Dermis microvascular lymphatic vessel endothelial cell (primary cell): ENCODE data around the gene EIF3J. TPM values are rescaled to one million over a fixed set of nuclear protein-coding genes. Genes with fewer than 3 reads are reported as not detected.
"Not testable (repeated sequence)": the region's sequence is repeated elsewhere in the genome, so short reads cannot be mapped to it uniquely, and the experiment has no call there.

ENCODE experiments used
- DNase-seq, 2 donors: peaks; one replicate each; pipeline versions ENCODE4 v3.0.0 to v3.0.0-alpha.2; 2010; ENCODE audit warnings: low read depth in 2 of 2
- total RNA-seq: library from RNA; depleted of rRNA; stranded (reverse); fragments of >200 nt; gene quantifications from 2 replicates; pipeline ENCODE4 v1.2.1, GENCODE V29; 2014

Gene EIF3J
- total RNA-seq, 1 donor from 2014 or later: 35.3 TPM

DNA sequence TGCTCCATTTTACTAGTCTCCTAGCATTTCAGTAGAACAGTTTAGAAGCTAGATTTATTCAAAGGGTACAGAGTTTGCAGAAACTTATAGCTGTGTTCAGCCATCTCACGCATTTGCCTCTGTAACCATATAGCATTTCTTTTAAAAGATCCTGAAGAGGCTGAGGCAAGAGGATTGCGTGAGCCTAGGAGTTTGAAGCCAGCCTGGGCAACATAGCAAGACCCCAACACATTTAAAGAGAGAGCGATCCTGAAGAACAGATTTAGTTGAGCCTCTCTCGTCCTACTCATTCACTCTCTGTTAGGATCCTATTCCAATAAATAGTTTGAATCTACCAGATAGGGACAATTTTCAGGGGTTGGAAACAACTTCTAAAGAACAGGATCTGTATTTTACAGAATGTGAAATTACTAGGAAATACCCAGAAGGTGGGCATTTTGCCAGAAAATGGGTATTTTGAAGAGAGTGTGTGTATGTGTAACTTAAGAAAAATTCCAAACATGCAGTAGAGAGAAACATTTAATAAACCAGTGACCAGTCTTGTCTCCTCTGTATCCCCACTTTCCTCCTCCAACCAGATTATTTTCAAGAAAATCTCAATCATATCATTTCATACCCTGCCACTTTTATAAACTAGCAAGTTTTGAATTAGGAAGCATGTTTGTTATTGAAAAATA, 4.5 kb downstream of the EIF3J start:
- DNase-seq: peak; percentile 28 to 76

GRCh38 chr15:44542596-44542995, 5.6 kb downstream of the EIF3J start:
- no peak for DNase-seq

DNA sequence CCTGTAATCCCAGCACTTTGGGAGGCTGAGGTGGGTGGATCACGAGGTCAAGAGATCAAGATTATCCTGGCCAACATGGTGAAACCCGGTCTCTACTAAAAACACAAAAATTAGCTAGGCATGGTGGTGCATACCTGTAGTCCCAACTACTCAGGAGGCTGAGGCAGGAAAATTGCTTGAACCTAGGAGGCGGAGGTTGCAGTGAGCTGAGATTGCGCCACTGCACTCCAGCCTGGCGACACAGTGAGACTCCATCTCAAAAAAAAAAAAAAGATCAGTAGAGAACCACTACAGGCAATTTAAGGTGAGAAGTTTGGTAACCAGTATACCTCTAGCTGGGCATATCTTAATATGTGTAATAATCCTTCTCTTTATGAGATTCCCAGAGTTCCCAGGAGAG, 7.8 kb downstream of the EIF3J start:
- DNase-seq: not testable (repeated sequence)

DNA sequence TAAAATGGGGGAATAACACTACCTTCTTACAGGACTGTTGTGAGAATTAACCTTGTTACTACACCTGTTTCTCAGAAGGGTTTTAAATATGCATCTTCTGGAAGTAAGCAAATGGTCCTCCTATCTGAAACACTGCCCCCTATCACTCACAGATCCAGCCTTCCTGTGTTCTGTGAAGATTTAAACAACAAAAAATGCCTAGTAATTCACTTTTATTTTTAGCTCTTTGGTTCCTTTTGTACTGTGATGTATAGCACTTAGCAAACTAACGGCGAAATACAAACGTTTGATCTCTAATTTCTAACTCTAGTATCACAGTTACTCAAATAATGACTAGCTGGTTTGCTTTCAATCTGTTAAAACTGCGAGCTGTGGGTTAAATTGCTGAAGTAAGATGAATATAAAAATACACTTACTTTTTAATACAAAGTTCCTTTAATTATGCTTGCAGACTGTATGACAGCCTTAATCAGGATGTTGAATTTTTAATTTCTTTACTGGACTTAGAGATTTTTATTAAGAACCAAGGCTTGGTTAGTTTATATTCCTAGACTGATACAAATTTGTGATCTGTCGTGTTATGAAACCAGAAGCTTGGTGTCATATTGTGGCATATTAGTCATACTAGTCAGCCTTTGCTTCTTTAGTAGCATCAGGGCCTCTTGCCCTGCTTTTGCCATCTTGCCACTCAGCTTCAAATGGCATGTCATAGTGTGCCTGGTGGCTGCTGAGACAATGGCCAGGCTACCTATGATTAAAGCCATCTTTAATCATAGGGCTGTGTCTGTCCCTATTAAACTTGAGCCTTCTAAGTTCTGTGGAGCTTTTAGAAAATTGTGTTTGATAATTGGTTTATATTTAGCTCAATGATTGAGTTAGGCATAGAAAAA, 9.2 kb downstream of the EIF3J start:
- peak in 1 of 2 donors; percentile 34 for DNase-seq

GRCh38 chr15:44549152-44549551, 12.2 kb downstream of the EIF3J start:
- not testable (repeated sequence) for DNase-seq

GRCh38 chr15:44550256-44550655, 13.3 kb downstream of the EIF3J start:
- DNase-seq: peak; percentile 37 to 63

- no peak for DNase-seq
Observed at GRCh38 chr15:44550734-44551133, 13.8 kb downstream of the EIF3J start.

DNA sequence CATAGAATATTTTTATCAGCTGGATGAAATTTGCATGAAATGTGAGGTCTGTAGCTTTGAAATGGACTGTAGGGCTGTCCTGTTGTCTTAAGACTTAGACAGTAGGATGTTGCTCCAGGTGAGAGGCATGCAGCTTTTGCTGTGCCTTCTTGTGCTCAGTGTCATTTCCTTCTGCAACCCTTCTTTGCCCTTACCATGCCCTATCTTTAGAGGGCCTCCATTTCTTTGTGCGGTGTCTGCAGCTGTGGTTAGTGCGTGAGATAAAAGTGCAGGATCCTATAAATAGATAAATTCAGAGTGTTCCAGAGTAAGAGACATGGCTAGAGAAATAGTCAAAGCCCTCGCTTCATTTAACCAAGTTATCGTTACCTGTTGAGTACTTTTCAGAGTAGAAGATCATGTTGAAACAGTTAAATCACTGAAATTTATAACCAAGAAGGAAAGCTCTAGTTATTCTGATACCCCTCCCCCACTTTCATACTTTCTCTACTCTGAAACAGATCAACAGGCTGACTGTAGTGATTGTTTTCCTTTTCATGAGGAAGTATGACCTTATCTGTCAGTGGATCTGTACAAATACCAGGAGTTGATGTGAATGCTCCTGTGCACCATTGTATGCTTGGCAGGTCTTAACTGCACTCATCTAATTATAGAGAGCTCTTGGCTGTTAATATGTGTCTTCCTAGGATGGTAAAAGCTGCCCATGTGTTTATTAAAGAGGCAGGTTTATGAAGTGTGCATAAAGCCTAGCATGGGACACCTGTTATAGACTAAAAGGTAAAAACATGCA, 18.2 kb downstream of the EIF3J start:
- DNase-seq: peak; percentile 16 to 74

DNA sequence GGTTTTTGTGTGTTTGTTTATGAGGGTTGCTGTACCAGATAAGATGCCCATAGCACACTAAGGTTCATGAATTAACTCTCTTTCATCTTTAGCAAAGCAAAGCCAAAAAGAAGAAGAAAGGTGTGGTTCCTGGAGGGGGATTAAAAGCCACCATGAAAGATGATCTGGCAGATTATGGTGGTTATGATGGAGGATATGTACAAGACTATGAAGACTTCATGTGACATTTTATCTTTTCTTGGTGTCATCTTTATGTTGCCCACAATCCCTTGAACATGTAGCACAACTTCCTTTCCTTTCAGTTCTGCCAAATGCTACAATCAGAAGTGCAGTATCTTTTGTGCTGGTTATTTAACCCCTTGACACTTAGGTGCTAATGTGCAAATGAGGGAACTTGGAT, 24.0 kb downstream of the EIF3J start:
- DNase-seq: not testable (repeated sequence)

- DNase-seq: no peak
Observed at GRCh38 chr15:44565387-44566154, 28.6 kb downstream of the EIF3J start.

DNA sequence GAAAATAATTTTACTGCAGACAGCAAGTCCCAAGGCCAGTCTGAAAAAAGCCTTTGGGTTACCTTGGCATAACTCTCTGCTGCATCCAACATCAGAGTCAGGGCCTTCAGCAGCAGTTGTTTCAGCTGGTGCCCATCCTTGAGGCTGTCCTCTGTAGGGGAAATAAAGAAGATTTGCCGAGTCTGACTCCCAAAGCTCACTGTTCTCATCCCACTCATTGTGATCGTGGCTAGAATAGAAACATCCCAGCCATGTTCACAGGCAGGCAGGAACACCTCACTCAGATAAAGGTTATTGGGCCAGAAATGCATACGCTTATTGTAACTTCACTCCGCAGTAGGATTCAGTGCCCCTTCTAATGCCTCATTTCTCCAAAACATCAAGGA, 29.2 kb downstream of the EIF3J start:
- DNase-seq: no peak

DNA sequence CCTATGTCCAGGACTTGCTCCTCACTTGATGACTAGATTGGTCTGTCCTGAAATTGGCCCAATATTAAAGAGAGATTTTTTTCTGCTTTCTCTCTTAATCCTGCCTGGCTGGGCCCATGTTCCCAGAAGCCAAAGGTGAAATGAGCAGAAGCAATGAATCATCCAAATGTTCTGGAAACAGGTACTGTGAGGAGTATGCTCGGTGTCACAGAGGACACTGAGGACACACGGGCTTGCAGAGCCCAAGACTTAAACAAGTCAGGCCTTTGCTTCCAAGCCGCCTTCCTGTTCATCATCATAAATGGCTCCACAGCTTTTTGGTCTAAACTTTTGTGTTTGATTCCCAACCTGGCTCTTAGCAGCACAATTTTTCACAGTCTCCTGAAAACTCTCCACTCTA, 31.4 kb downstream of the EIF3J start:
- no peak for DNase-seq

GRCh38 chr15:44569316-44569715, 32.4 kb downstream of the EIF3J start:
- no peak for DNase-seq

DNA sequence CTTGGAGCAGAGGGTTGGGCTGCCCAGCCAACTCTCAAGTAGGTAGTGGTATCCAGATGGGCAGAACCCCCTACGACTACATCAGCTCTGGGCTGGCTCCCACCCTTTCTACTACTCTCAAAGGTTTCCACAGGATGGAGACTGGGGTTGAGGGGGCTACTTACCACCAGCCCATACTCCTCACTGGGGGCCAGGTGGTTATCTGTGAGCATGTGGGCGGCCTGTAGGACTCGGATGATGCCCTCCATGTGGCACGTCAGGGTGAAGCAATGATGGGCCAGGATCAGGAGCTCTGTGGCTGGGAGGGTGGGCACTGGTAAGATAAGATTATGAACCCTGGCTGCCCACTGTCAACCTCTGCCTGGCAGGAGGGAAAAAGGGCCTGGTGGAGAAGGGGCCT, 33.4 kb downstream of the EIF3J start:
- DNase-seq: no peak

DNA sequence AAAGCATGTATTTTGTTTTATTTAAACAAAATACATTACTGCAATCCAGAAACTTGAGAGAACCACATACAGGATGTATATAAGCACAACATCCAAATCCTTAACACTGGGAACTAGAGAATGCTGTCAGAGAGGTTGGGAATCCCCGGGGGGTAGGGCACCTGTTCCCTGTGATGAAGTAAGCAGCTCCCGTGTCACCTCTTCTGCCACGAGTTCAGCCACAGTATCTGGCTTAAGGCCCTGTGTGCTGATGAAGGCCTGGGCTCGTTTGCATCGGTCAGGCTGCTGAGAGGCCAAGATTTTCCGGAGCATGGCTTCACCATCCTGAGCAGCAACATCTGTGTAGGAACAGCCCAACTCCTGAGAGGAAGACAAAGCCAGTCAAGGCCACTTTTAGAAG, 36.4 kb downstream of the EIF3J start:
- no peak for DNase-seq

GRCh38 chr15:44574734-44575133, 37.8 kb downstream of the EIF3J start:
- no peak for DNase-seq

DNA sequence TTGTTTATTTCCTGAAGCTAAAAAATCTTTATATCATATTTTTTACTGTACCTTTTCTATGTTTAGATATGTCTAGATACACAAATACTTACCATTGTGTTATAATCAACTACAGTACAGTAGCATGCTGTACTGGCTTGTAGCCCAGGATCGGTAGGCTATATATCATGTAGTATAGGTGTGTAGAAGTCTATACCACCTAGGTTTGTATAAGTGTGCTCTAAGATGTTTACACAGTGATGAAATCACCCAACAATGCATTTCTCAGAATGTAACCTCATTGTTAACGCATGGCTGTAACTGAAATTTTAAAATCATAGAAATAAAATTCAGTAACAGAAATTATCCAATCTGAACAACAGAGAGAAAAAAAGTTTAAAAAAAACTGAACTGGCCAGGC, 43.2 kb downstream of the EIF3J start:
- DNase-seq: no peak

DNA sequence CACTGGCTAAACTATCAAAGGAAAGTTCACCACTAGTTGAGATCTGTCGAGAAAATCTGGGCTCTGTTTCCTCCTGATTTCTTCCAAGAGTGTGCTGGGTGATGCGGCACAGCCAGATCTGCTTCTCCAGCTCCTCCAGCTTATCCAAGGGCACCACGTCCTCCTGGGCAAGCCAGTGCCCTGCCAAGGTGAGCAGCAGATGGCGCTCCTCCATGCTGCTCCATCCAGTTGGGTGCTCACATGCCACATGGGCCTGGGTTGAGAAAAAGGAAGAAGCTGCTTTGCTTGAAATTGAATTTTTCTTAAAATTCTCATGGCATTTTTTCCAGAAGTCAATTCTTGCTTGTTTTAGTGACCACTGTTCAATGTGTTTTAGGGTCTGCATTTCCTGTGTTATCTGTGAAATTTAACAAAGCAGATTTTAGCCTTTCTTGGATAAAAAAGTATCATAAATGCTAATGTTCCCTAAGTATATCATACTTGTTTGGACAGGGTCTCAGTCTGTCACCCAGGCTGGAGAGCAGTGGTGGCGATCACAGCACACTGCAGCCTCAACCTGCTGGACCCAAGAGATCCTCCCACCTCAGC, 47.3 kb downstream of the EIF3J start:
- DNase-seq: peak; percentile 9 to 48

GRCh38 chr15:44585633-44586032, 48.7 kb downstream of the EIF3J start:
- DNase-seq: no peak

DNA sequence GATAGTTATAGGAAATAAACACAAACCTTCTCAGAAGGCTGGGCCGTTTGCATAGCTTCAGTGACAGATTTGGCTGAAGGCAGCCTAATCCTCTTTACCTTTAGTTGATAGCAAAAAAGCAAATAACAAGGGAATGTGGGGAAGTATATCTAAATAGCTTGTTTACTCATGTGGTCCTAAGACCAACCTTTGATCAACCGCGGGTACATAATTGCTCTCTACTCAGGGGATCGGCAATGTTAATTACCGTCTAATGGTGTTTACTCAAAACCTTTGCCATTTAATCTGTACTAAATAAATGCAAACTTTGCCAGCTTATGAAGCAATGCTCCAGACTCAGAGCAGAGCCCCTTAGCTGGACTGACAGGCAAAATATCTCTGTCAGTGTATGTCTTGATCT, 51.6 kb downstream of the EIF3J start:
- no peak for DNase-seq

DNA sequence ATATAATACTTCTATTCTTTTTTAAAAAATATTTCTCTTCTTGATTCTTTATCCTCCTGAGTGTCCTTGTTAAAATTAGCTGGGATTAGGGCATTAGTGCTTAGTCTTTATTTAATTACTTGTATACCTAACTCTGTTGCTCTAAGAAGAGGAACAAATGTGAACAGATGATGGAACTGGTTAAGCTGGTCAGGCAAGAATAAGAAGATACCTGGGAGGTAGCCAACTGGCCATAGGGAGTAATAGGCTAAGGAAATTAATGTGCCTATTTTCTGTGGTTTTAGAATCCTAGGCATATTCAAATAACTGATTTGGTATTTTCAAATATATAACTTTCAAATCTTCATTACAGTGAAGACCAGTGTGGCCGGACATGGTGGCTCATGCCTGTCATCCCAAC, 54.4 kb downstream of the EIF3J start:
- no peak for DNase-seq
